Nephron progenitor cell (in vitro differentiated cells): ENCODE data around the gene TCTN2.
A peak's percentile ranks its signal among the peaks of the same experiment; 100 is the strongest.

Experiments
- DNase-seq: peaks from one replicate; pipeline ENCODE4 v3.0.0; 2021
- H3K27ac Mint-ChIP-seq: 2 replicates; pipeline ENCODE4 v1.8.0; 2021; ENCODE audit warnings: mild to moderate bottlenecking, moderate library complexity, mixed read lengths
- H3K27me3 Mint-ChIP-seq: 2 replicates; pipeline ENCODE4 v1.8.0; 2021; ENCODE audit warnings: mild to moderate bottlenecking, low read depth, mixed read lengths; ENCODE audit not compliant: poor library complexity
- H3K36me3 Mint-ChIP-seq: 2 replicates; pipeline ENCODE4 v1.8.0; 2021; ENCODE audit warnings: low read depth, mixed read lengths
- H3K4me1 Mint-ChIP-seq: 2 replicates; pipeline ENCODE4 v1.8.0; 2021; ENCODE audit warnings: mixed read lengths
- H3K4me3 Mint-ChIP-seq: 2 replicates; pipeline ENCODE4 v1.8.0; 2021; ENCODE audit warnings: mild to moderate bottlenecking, moderate library complexity, mixed read lengths
- H3K9me3 Mint-ChIP-seq: 2 replicates; pipeline ENCODE4 v1.8.0; 2021; ENCODE audit warnings: mild to moderate bottlenecking, moderate library complexity, mixed read lengths
- CTCF ChIP-seq: fragments of 200-600 bp; sonication (generic); IDR thresholded peaks from 2 replicates; pipeline ENCODE4 v1.5.0; 2021; ENCODE audit warnings: antibody characterized with exemption

Gene TCTN2

GRCh38 chr12:123715195-123715594 lies 44.3 kb downstream of the TCTN2 start:
- no peaks in the 10 kb centered on the region for H3K9me3 Mint-ChIP-seq
- no peak for DNase-seq
- no peak overlapping the region for H3K27ac Mint-ChIP-seq
- peaks cover 27% of the 10 kb centered on the region for H3K4me1 Mint-ChIP-seq
- H3K27me3 Mint-ChIP-seq = no peaks in the 10 kb centered on the region
- no peak for TF ChIP-seq CTCF
- H3K36me3 Mint-ChIP-seq = peaks cover 5% of the 10 kb centered on the region
- H3K4me3 Mint-ChIP-seq = no peak overlapping the region

- Mint-ChIP-seq H3K36me3 (peaks cover 5% of the 10 kb centered on the region), H3K4me1 (peaks cover 21% of the 10 kb centered on the region), H3K27me3 (no peaks in the 10 kb centered on the region), H3K4me3 (no peak overlapping the region), H3K27ac (no peak overlapping the region), H3K9me3 (no peaks in the 10 kb centered on the region)
- DNase-seq = no peak
- no peak for TF ChIP-seq CTCF
Observed at GRCh38 chr12:123717350-123717749, 46.4 kb downstream of the TCTN2 start.

GRCh38 chr12:123720141-123720814 lies 49.4 kb downstream of the TCTN2 start:
- Mint-ChIP-seq H3K4me1 (no peaks in the 10 kb centered on the region), H3K4me3 (no peak overlapping the region), H3K27ac (no peak overlapping the region), H3K27me3 (no peaks in the 10 kb centered on the region), H3K9me3 (no peaks in the 10 kb centered on the region), H3K36me3 (peaks cover 20% of the 10 kb centered on the region)
- no peak for TF ChIP-seq CTCF
- no peak for DNase-seq

- H3K27ac Mint-ChIP-seq = no peak overlapping the region
- no peaks in the 10 kb centered on the region for H3K9me3 Mint-ChIP-seq
- H3K4me1 Mint-ChIP-seq = no peaks in the 10 kb centered on the region
- peaks cover 26% of the 10 kb centered on the region for H3K36me3 Mint-ChIP-seq
- peaks cover 3% of the 10 kb centered on the region for H3K27me3 Mint-ChIP-seq
- H3K4me3 Mint-ChIP-seq = no peak overlapping the region
- TF ChIP-seq CTCF = no peak
- DNase-seq = no peak
Observed at GRCh38 chr12:123721245-123721644, 50.3 kb downstream of the TCTN2 start.

- Mint-ChIP-seq H3K4me1 (no peaks in the 10 kb centered on the region), H3K27me3 (peaks cover 3% of the 10 kb centered on the region), H3K27ac (peak overlapping the region; percentile 36), H3K4me3 (no peak overlapping the region), H3K36me3 (peaks cover 33% of the 10 kb centered on the region), H3K9me3 (no peaks in the 10 kb centered on the region)
- TF ChIP-seq CTCF = no peak
- DNase-seq = no peak
Observed at GRCh38 chr12:123723011-123723410, 52.1 kb downstream of the TCTN2 start.

GRCh38 chr12:123723765-123724164 lies 52.9 kb downstream of the TCTN2 start:
- H3K4me1 Mint-ChIP-seq = no peaks in the 10 kb centered on the region
- H3K9me3 Mint-ChIP-seq = no peaks in the 10 kb centered on the region
- H3K4me3 Mint-ChIP-seq = no peak overlapping the region
- H3K27ac Mint-ChIP-seq = no peak overlapping the region
- peaks cover 3% of the 10 kb centered on the region for H3K27me3 Mint-ChIP-seq
- no peak for DNase-seq
- H3K36me3 Mint-ChIP-seq = peaks cover 41% of the 10 kb centered on the region
- TF ChIP-seq CTCF = no peak
